NT2/D1 (cell line): ENCODE data around the gene TRIM59.

ENCODE experiments used
- DNase-seq: peaks from one replicate; pipeline ENCODE4 v3.0.0-alpha.2; 2011; ENCODE audit warnings: low read depth, low spot score
- H3K27me3 ChIP-seq: 2 replicates; pipeline ENCODE4 v1.6.0; 2011; ENCODE audit warnings: mild to moderate bottlenecking; ENCODE audit not compliant: insufficient read length, insufficient read depth
- H3K36me3 ChIP-seq: 2 replicates; pipeline ENCODE4 v1.6.1; 2011; ENCODE audit warnings: mild to moderate bottlenecking, low read length, mixed read lengths; ENCODE audit not compliant: insufficient read depth, insufficient read length
- H3K4me1 ChIP-seq: 2 replicates; pipeline ENCODE4 v1.5.1; 2011; ENCODE audit not compliant: insufficient read depth, insufficient read length
- H3K4me3 ChIP-seq: 2 replicates; pipeline ENCODE4 v1.5.1; 2011; ENCODE audit warnings: low read depth; ENCODE audit not compliant: insufficient read length
- H3K9ac ChIP-seq: 2 replicates; pipeline ENCODE4 v1.6.0; 2011; ENCODE audit warnings: low read depth; ENCODE audit not compliant: insufficient read length
- H3K9me3 ChIP-seq: 2 replicates; pipeline ENCODE4 v1.5.1; 2011; ENCODE audit warnings: mild to moderate bottlenecking, low read length; ENCODE audit not compliant: insufficient read depth
- SUZ12 ChIP-seq: IDR thresholded peaks from 2 replicates; pipeline ENCODE4 v1.6.1; 2011; ENCODE audit not compliant: insufficient read length, insufficient read depth; ENCODE audit errors: extremely low read depth
- YY1 ChIP-seq: IDR thresholded peaks from 2 replicates; pipeline ENCODE4 v1.6.1; 2011; ENCODE audit not compliant: insufficient read length, insufficient read depth
- ZNF274 ChIP-seq: IDR thresholded peaks from 2 replicates; pipeline ENCODE4 v1.6.1; 2011; ENCODE audit warnings: mild to moderate bottlenecking, low read depth, low read length

Gene TRIM59, protein sequence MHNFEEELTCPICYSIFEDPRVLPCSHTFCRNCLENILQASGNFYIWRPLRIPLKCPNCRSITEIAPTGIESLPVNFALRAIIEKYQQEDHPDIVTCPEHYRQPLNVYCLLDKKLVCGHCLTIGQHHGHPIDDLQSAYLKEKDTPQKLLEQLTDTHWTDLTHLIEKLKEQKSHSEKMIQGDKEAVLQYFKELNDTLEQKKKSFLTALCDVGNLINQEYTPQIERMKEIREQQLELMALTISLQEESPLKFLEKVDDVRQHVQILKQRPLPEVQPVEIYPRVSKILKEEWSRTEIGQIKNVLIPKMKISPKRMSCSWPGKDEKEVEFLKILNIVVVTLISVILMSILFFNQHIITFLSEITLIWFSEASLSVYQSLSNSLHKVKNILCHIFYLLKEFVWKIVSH

DNA sequence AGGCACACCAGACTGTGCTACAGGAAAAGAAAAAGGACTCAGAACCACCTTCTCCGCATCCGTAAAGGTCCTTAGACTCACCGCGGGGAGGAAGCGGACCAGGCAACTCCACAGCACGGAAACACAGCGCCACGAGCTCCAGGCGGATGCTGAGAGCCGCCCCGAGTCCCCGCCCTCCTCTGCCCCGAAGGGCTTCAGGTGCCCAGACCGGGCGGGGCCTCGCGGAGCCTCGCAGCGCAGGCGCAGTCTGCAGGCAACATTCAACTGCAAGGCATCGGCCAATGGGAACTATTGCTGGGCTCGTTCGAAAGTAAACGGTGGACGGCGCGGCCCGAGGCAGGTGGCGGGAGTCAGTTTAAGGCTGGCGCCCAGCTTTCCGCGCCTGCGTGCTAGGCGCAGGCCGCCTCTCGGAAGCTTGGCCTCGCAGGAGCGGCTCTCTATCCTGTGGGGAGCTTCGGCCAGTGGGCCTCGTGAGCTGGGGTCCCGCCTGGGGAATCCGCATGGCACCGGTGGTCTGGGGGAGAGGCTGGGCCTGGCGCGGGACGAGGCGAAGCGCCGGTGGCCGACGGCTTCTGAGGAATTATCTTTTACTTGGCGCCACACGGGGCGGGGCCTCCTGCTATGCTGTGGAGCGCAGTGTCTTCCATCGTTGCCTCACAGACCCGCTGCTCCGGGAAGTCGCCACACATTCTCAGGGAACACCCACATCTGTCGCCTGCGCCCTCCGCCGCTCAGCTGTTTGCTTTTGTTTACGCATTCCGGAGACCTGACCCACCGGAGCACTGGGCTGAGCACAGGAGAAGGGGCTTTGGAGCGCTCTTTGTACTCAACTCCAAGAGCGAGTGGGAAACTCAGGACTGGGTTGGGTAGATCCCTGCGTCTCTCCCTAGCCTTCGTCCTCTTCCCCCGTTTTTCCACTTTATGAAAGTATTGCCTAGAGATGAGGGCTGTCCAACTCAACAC is at the start of gene TRIM59:
Gene TRIM59 (minus strand): TSS at position 151 of the 963 bp plus-strand sequence. CDS start 10,603 bp downstream, outside the sequence.
- Histone ChIP-seq H3K36me3 (peaks cover 34% of the 10 kb centered on the region), H3K27me3 (no peaks in the 10 kb centered on the region), H3K4me1 (no peaks in the 10 kb centered on the region), H3K4me3 (peak within 1 kb of the TSS; percentile 89), H3K9ac (peak within 1 kb of the TSS; percentile 95), H3K9me3 (no peaks in the 10 kb centered on the region)
- TF ChIP-seq YY1: peak; percentile 8
- no peak for TF ChIP-seq SUZ12
- peak; percentile 95 for DNase-seq

DNA sequence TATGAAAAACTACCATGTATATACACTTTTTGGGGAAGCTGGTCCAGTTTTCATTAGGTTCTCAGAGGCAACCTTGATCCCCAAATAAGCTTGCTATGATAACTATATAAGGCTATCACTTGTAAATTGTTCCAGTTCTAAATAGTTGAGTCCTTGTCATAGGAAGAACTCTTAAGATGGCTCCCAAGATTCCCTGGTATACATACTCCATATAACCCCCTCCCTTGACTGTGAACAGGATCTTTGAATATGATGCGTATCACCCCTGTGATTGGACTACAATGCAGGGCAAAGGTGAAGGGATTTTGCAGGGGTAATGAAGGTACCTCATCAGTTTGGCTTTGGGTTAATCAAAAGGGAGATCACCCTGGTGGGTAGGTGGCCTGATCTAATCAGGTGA is 48.6 kb upstream of the TRIM59 start:
- Histone ChIP-seq H3K36me3 (peaks cover 44% of the 10 kb centered on the region), H3K4me3 (no peak overlapping the region), H3K9me3 (no peaks in the 10 kb centered on the region), H3K27me3 (no peaks in the 10 kb centered on the region), H3K9ac (no peak overlapping the region), H3K4me1 (no peaks in the 10 kb centered on the region)
- TF ChIP-seq YY1: no peak
- no peak for TF ChIP-seq SUZ12
- no peak for TF ChIP-seq ZNF274
- no peak for DNase-seq

DNA sequence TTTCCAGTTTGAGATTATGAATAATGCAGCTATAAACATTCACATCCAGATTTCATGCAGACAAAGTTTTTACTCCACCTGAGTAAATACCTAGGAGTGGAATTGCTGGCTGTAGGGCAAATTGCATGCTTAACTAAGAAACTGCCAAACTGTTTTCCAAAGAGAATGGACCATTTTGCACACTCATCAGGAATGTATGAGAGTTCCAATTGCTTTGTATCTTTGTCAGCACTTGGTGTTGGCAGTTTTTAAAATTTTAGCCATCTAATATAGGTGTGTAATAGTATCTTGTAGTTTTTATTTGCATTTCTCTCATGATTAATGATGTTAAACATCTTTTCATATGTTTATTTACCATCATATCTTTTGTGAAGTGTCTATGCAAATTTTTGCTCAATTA is 40.6 kb upstream of the TRIM59 start:
- DNase-seq: no peak

DNA sequence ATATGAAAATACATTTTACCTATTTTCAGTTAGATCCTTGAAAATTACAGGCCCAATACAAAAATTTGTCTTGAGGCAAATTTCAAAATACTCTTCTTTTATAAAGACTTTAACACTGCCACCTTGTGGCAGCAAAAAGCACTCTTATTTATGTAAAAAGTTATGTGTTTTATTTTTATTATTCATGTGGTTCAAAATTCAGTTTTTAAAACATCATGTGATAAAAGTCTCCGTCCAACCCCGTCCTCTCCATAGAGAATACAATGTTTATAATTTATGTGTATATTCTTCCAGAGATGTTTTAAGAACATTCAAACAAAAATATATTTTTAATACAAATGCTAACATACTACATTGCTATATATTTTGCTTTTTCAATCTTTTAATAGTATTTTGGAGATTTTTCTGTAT is 36.9 kb upstream of the TRIM59 start:
- DNase-seq: no peak
- no peak overlapping the region for H3K9ac ChIP-seq
- no peaks in the 10 kb centered on the region for H3K4me1 ChIP-seq
- H3K36me3 ChIP-seq: no peaks in the 10 kb centered on the region
- H3K9me3 ChIP-seq: no peaks in the 10 kb centered on the region
- H3K27me3 ChIP-seq: no peaks in the 10 kb centered on the region
- H3K4me3 ChIP-seq: no peak overlapping the region
- TF ChIP-seq ZNF274: no peak
- no peak for TF ChIP-seq SUZ12
- TF ChIP-seq YY1: no peak

More for the DNA sequence above, 40.6 kb upstream of the TRIM59 start:
- Histone ChIP-seq H3K9me3 (no peaks in the 10 kb centered on the region), H3K4me3 (no peak overlapping the region), H3K4me1 (no peaks in the 10 kb centered on the region), H3K9ac (no peak overlapping the region), H3K36me3 (no peaks in the 10 kb centered on the region), H3K27me3 (no peaks in the 10 kb centered on the region)
- no peak for TF ChIP-seq SUZ12
- TF ChIP-seq ZNF274: no peak
- no peak for TF ChIP-seq YY1

DNA sequence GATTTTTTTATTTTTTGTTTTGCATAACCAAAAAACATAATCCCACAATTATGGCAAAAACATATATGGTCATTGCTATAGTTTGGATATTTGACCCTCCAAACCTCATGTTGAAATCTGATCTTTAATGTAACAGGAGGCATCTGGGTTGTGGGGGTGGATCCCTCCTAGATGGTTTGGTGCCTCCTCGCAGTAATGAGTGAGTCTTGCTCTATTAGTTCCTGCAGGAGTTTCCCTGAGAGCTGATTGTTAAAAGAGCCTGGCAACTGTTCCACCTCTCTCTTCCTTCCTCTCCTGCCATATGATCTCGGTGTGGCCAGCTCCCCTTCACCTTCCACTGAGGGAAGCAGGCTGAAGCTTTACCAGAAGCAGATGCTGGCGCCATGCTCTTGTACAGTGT is 33.2 kb upstream of the TRIM59 start:
- no peak overlapping the region for H3K4me3 ChIP-seq
- H3K9me3 ChIP-seq: no peaks in the 10 kb centered on the region
- no peaks in the 10 kb centered on the region for H3K4me1 ChIP-seq
- TF ChIP-seq ZNF274: no peak
- no peak for TF ChIP-seq SUZ12
- no peak for TF ChIP-seq YY1
- H3K27me3 ChIP-seq: no peaks in the 10 kb centered on the region
- DNase-seq: no peak
- no peak overlapping the region for H3K9ac ChIP-seq
- H3K36me3 ChIP-seq: no peaks in the 10 kb centered on the region

DNA sequence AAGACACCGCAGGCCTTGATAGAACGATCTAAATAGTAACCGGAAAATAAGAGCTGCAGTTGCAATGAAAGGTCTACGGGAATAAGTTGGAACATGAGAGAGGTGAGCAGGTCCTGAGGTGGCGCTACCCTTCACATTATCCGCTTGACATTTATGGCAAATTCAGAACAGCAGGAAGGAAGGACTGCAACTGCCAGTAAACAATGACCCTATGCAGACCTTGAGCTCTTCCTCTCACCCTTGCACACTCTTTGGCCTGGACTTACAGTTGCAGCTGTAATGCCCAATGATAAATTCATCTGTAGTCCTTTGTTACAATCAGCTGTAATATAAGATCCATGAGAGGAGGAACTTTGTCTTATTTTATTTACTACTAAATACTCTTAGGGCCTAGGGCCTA is 32.3 kb upstream of the TRIM59 start:
- Histone ChIP-seq H3K36me3 (no peaks in the 10 kb centered on the region), H3K4me3 (no peak overlapping the region), H3K9ac (no peak overlapping the region), H3K4me1 (no peaks in the 10 kb centered on the region), H3K9me3 (no peaks in the 10 kb centered on the region), H3K27me3 (no peaks in the 10 kb centered on the region)
- TF ChIP-seq YY1: no peak
- no peak for TF ChIP-seq ZNF274
- TF ChIP-seq SUZ12: no peak
- DNase-seq: no peak

DNA sequence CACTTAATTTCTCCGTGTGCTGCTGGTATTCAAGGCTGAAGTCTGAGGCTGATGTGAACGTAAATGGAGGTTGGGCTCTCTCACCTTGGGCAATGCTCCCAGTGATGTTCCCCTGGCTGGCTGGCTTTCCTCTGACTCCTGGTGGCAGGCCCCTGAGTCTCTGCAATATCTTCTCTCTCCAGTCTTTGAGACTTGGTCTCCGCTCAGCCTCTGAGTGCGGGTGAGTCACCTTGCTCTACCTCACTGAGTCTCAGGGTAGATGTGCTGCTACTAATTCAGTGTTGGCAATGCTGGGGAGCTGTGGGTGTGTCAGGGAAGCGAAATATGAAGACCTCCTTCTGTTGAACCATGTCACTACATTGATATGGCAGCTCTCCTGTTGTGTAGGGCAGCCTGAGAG is 31.3 kb upstream of the TRIM59 start:
- no peaks in the 10 kb centered on the region for H3K36me3 ChIP-seq
- TF ChIP-seq SUZ12 (no peak), ZNF274 (no peak), YY1 (no peak)
- no peak for DNase-seq
- H3K4me1 ChIP-seq: no peaks in the 10 kb centered on the region
- H3K9ac ChIP-seq: no peak overlapping the region
- no peaks in the 10 kb centered on the region for H3K9me3 ChIP-seq
- H3K27me3 ChIP-seq: no peaks in the 10 kb centered on the region
- H3K4me3 ChIP-seq: no peak overlapping the region
